Caco-2 (cell line): ENCODE data around the gene SESTD1. TPM values are rescaled to one million over a fixed set of nuclear protein-coding genes. Genes with fewer than 3 reads are reported as not detected.

ENCODE experiments used
- BruUV-seq: library from RNA; stranded (reverse); fragments of 400-500 nt; replicated peaks from 2 replicates; lab custom pipeline; 2021; lab: Mats Ljungman, UMichigan
- CTCF ChIA-PET: fragments of 300-600 bp; sonication (Branson Sonifier 250); formaldehyde crosslinking; loops from one replicate; lab custom pipeline; 2022; ENCODE audit warnings: antibody characterized with exemption; lab: Charles Lee
- POLR2A ChIA-PET: fragments of 300-600 bp; sonication (Branson Sonifier 250); formaldehyde crosslinking; loops from one replicate; lab custom pipeline; 2022; ENCODE audit warnings: antibody characterized with exemption; lab: Charles Lee
- DNase-seq, 2 experiments: peaks; one replicate each; pipeline versions ENCODE4 v3.0.0 to v3.0.0-alpha.2; 2020 to 2022
- H3K27me3 ChIP-seq: replicated peaks from 2 replicates; pipeline ENCODE4 v1.6.0; 2011; ENCODE audit warnings: low read length; ENCODE audit not compliant: control insufficient read depth, insufficient read depth
- H3K36me3 ChIP-seq: 2 replicates; pipeline ENCODE4 v1.5.1; 2011; ENCODE audit warnings: low read length; ENCODE audit not compliant: control insufficient read depth, insufficient read depth
- H3K4me1 ChIP-seq: fragments of 250-450 bp; sonication (Bioruptor Pico); 2 replicates; pipeline ENCODE4 v1.5.1; 2020; ENCODE audit warnings: mild to moderate bottlenecking
- H3K4me3 ChIP-seq: 2 replicates; pipeline ENCODE4 v1.5.1; 2011; ENCODE audit warnings: low read depth, mild to moderate bottlenecking, control low read depth, low read length
- H3K9me3 ChIP-seq: fragments of 250-450 bp; sonication (Bioruptor Pico); 2 replicates; pipeline ENCODE4 v1.5.1; 2020; ENCODE audit warnings: mild to moderate bottlenecking, moderate library complexity
- H3K27ac Mint-ChIP-seq: one replicate; pipeline ENCODE4 v1.8.0; 2022; ENCODE audit warnings: mixed read lengths; ENCODE audit not compliant: unreplicated experiment
- H3K27me3 Mint-ChIP-seq: one replicate; pipeline ENCODE4 v1.8.0; 2022; ENCODE audit warnings: mixed read lengths; ENCODE audit not compliant: insufficient read depth, unreplicated experiment
- H3K36me3 Mint-ChIP-seq: one replicate; pipeline ENCODE4 v1.8.0; 2022; ENCODE audit warnings: mild to moderate bottlenecking, mixed read lengths; ENCODE audit not compliant: insufficient read depth, unreplicated experiment
- H3K4me1 Mint-ChIP-seq: one replicate; pipeline ENCODE4 v1.8.0; 2022; ENCODE audit warnings: low read depth, mixed read lengths; ENCODE audit not compliant: unreplicated experiment
- H3K4me3 Mint-ChIP-seq: one replicate; pipeline ENCODE4 v1.8.0; 2022; ENCODE audit warnings: mild to moderate bottlenecking, moderate library complexity, mixed read lengths; ENCODE audit not compliant: unreplicated experiment
- H3K9me3 Mint-ChIP-seq: one replicate; pipeline ENCODE4 v1.8.0; 2022; ENCODE audit warnings: mixed read lengths; ENCODE audit not compliant: unreplicated experiment
- intact Hi-C: fragments of 100-400 bp; cut with micrococcal nuclease; formaldehyde crosslinking; loops from one replicate; pipeline ENCODE4 v1.10.0; 2022; ENCODE audit not compliant: unreplicated experiment
- total RNA-seq: library from RNA; stranded (reverse); gene quantifications from 2 replicates; pipeline ENCODE4 v1.2.3, GENCODE V29; 2022
- TF ChIP-seq, protein P1 (sequence below), 2 experiments: fragments of 200-600 bp in 1 of 2; IDR thresholded peaks; 1 replicate in 1 of 2; 2 replicates in 1 of 2; pipeline versions ENCODE4 v1.5.1 to v1.8.0; 2011 to 2022; ENCODE audit warnings: antibody characterized with exemption in 1 of 2, control low read depth in 1 of 2, inconsistent platforms in 1 of 2, low read depth in 1 of 2, low read length in 1 of 2, mild to moderate bottlenecking in 1 of 2, moderate library complexity in 1 of 2; ENCODE audit not compliant: insufficient read depth in 1 of 2, severe bottlenecking in 1 of 2, unreplicated experiment in 1 of 2

The SESTD1 gene
- total RNA-seq, 1 experiment from 2014 or later, result 50.2 TPM

GRCh38 chr2:179270689-179271088, 6.1 kb upstream of the SESTD1 start:
- intact Hi-C loops, result no loop called here
- no peak overlapping the region for H3K4me3 ChIP-seq
- H3K27ac Mint-ChIP-seq, result no peak overlapping the region
- POLR2A ChIA-PET, result no interaction called here
- no peaks in the 10 kb centered on the region for H3K36me3 Mint-ChIP-seq
- no peaks in the 10 kb centered on the region for H3K27me3 ChIP-seq
- H3K27me3 Mint-ChIP-seq, result no peaks in the 10 kb centered on the region
- BruUV-seq, result no TSS peak
- no peak for DNase-seq
- TF ChIP-seq, protein P1, sequence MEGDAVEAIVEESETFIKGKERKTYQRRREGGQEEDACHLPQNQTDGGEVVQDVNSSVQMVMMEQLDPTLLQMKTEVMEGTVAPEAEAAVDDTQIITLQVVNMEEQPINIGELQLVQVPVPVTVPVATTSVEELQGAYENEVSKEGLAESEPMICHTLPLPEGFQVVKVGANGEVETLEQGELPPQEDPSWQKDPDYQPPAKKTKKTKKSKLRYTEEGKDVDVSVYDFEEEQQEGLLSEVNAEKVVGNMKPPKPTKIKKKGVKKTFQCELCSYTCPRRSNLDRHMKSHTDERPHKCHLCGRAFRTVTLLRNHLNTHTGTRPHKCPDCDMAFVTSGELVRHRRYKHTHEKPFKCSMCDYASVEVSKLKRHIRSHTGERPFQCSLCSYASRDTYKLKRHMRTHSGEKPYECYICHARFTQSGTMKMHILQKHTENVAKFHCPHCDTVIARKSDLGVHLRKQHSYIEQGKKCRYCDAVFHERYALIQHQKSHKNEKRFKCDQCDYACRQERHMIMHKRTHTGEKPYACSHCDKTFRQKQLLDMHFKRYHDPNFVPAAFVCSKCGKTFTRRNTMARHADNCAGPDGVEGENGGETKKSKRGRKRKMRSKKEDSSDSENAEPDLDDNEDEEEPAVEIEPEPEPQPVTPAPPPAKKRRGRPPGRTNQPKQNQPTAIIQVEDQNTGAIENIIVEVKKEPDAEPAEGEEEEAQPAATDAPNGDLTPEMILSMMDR (IDR thresholded peaks at IDR 0.05; ENCODE audit: insufficient read depth in 1 of 2, low read depth in 1 of 2, low read length in 1 of 2, severe bottlenecking in 1 of 2, unreplicated experiment in 1 of 2), result no peak
- peaks cover 48% of the 10 kb centered on the region for H3K4me1 Mint-ChIP-seq
- CTCF ChIA-PET, result no interaction called here
- H3K9me3 ChIP-seq, result no peaks in the 10 kb centered on the region
- H3K4me1 ChIP-seq, result peaks cover 47% of the 10 kb centered on the region
- H3K36me3 ChIP-seq, result no peaks in the 10 kb centered on the region; the same call in 1 of the 2 replicates
- H3K4me3 Mint-ChIP-seq, result no peak overlapping the region
- peaks cover 12% of the 10 kb centered on the region for H3K9me3 Mint-ChIP-seq

- no peak overlapping the region for H3K27ac Mint-ChIP-seq
- Histone ChIP-seq H3K27me3 (no peaks in the 10 kb centered on the region), H3K4me3 (no peak overlapping the region), H3K4me1 (peaks cover 44% of the 10 kb centered on the region), H3K9me3 (no peaks in the 10 kb centered on the region), H3K36me3 (no peaks in the 10 kb centered on the region; the same call in 1 of the 2 replicates)
- DNase-seq, result no peak
- ChIA-PET POLR2A (no interaction called here), CTCF (no interaction called here)
- no peak overlapping the region for H3K4me3 Mint-ChIP-seq
- BruUV-seq, result no TSS peak
- no peaks in the 10 kb centered on the region for H3K27me3 Mint-ChIP-seq
- no peaks in the 10 kb centered on the region for H3K9me3 Mint-ChIP-seq
- peaks cover 39% of the 10 kb centered on the region for H3K4me1 Mint-ChIP-seq
- intact Hi-C loops, result no loop called here
- TF ChIP-seq, protein P1 (IDR thresholded peaks at IDR 0.05; ENCODE audit: insufficient read depth in 1 of 2, low read depth in 1 of 2, low read length in 1 of 2, severe bottlenecking in 1 of 2, unreplicated experiment in 1 of 2), result no peak
- H3K36me3 Mint-ChIP-seq, result peaks cover 4% of the 10 kb centered on the region
Observed at GRCh38 chr2:179268277-179268925, 3.8 kb upstream of the SESTD1 start.

DNA sequence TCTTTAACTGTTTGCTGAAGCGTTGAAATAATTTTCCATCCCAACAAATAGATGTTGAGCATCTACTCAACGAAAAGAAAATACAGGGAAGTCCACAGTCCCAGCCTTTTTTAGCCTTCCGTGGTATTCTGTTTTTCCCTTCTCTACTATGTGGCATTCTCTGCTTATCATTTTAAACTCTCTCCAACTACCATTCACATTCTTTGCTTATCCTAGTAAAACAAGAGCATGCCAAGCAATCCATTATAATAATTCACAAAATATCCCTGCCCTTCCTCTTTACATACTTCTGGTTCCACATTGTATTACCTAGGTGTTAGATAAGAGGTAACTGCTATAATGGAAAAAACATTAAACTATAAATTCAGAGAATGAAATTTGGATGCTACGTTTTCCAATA, 1.6 kb upstream of the SESTD1 start:
- H3K4me3 ChIP-seq, result no peak overlapping the region
- H3K36me3 ChIP-seq, result no peaks in the 10 kb centered on the region; the same call in 1 of the 2 replicates
- Mint-ChIP-seq H3K4me1 (peaks cover 31% of the 10 kb centered on the region), H3K27ac (peak overlapping the region; percentile 22), H3K36me3 (peaks cover 5% of the 10 kb centered on the region), H3K4me3 (peak overlapping the region; percentile 95), H3K9me3 (no peaks in the 10 kb centered on the region), H3K27me3 (no peaks in the 10 kb centered on the region)
- POLR2A ChIA-PET, result no interaction called here
- CTCF ChIA-PET, result no interaction called here
- peaks cover 23% of the 10 kb centered on the region for H3K4me1 ChIP-seq
- no TSS peak for BruUV-seq
- TF ChIP-seq, protein P1 (IDR thresholded peaks at IDR 0.05; ENCODE audit: insufficient read depth in 1 of 2, low read depth in 1 of 2, low read length in 1 of 2, severe bottlenecking in 1 of 2, unreplicated experiment in 1 of 2), result no peak
- no peak for DNase-seq
- no peaks in the 10 kb centered on the region for H3K9me3 ChIP-seq
- intact Hi-C loops, result no loop called here
- no peaks in the 10 kb centered on the region for H3K27me3 ChIP-seq
